ENCODE results near the gene INPP5D.

INPP5D gene

DNA sequence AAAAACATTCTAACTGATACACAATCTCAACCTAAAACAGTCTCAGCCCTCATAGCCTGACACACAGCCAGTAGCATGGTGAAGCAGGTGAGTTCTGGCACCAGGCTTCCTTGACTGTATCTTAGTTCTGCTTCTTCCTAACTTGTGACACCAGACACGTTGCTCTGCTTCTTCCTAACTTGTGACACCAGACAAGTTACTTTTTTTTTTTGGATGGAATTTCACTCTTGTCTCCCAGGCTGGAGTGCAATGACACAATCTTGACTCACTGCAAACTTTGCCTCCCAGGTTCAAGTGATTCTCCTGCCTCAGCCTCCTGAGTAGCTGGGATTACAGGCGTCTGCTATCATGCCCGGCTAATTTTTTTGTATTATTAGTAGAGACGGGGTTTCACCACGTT lies 184.7 kb downstream of the INPP5D start:
- Histone ChIP-seq H3K4me3 (replicated peaks; ENCODE audit: low read depth, low read length) (no peak overlapping the region), H3K27me3 (replicated peaks; ENCODE audit: control insufficient read depth, insufficient read depth, low read length) (no peaks in the 10 kb centered on the region), H3K36me3 (ENCODE audit: control insufficient read depth, insufficient read depth, low read length) (no peaks in the 10 kb centered on the region)
- TF ChIP-seq, protein P1, sequence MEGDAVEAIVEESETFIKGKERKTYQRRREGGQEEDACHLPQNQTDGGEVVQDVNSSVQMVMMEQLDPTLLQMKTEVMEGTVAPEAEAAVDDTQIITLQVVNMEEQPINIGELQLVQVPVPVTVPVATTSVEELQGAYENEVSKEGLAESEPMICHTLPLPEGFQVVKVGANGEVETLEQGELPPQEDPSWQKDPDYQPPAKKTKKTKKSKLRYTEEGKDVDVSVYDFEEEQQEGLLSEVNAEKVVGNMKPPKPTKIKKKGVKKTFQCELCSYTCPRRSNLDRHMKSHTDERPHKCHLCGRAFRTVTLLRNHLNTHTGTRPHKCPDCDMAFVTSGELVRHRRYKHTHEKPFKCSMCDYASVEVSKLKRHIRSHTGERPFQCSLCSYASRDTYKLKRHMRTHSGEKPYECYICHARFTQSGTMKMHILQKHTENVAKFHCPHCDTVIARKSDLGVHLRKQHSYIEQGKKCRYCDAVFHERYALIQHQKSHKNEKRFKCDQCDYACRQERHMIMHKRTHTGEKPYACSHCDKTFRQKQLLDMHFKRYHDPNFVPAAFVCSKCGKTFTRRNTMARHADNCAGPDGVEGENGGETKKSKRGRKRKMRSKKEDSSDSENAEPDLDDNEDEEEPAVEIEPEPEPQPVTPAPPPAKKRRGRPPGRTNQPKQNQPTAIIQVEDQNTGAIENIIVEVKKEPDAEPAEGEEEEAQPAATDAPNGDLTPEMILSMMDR (IDR thresholded peaks at IDR 0.05; ENCODE audit: insufficient read depth, low read length, poor library complexity, severe bottlenecking), result no peak
- DNase-seq (ENCODE audit: extremely low read depth, insufficient read length), result no peak

DNA sequence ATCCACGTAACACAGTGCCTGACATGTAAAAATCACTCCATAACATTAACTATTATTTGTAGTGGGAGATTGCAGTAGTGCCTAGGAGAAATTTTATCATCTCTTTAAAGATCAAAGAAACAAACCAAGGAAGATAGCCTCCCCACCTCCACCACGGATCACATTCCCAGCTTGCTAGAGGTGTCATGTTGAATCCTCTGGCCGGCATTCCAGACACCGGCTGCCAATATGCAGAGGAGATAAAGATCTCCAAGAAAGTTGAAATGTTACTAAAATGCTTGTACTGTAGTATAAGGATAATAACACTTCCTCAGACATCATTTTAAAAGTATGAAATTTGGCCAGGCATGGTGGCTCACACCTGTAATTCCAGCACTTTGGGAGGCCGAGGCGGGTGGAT lies 185.3 kb downstream of the INPP5D start:
- Histone ChIP-seq H3K27me3 (replicated peaks; ENCODE audit: control insufficient read depth, insufficient read depth, low read length) (no peaks in the 10 kb centered on the region), H3K36me3 (ENCODE audit: control insufficient read depth, insufficient read depth, low read length) (no peaks in the 10 kb centered on the region), H3K4me3 (replicated peaks; ENCODE audit: low read depth, low read length) (no peak overlapping the region)
- TF ChIP-seq, protein P1 (IDR thresholded peaks at IDR 0.05; ENCODE audit: insufficient read depth, low read length, poor library complexity, severe bottlenecking), result no peak
- no peak for DNase-seq (ENCODE audit: extremely low read depth, insufficient read length)

DNA sequence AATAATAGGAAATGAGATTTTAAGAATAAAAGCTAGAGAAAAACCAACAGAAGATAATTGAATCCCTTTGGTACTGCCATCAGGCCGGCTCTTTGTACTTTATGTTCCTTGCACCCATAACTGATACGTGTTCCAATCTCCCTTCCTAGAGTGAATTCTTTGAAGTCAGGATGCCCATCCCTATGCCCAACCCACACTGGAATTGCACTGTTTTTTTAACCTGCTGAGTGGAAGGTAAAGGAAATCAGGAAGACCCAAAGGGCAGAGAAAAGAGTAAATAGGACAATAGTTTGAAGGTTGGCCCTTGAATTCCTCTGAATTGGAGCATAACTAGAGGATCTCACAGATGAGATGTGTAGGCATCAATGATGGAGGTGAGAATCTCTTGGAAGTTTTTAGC lies 187.0 kb downstream of the INPP5D start:
- Histone ChIP-seq H3K4me3 (replicated peaks; ENCODE audit: low read depth, low read length) (no peak overlapping the region), H3K36me3 (ENCODE audit: control insufficient read depth, insufficient read depth, low read length) (no peaks in the 10 kb centered on the region), H3K27me3 (replicated peaks; ENCODE audit: control insufficient read depth, insufficient read depth, low read length) (no peaks in the 10 kb centered on the region)
- TF ChIP-seq, protein P1 (IDR thresholded peaks at IDR 0.05; ENCODE audit: insufficient read depth, low read length, poor library complexity, severe bottlenecking), result no peak
- DNase-seq (ENCODE audit: extremely low read depth, insufficient read length), result no peak

DNA sequence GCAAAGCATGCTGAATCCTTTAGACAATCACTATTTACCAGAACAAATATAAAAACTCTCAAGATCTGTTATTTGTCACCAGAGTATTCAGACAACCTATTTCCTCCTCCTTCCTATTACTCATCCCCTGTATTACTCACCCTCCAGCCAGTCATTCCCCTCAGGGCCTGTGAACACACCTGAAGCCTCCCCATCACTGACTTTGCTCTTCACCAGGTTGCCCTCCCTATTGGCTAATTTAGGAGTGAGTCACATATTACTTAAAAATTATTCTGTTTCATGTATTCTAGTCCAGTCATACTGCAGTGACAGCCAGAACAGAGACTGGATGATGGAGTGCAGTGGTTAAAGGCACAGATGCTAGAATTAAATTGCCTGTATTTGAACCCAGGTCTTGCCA lies 187.6 kb downstream of the INPP5D start:
- H3K4me3 ChIP-seq (replicated peaks; ENCODE audit: low read depth, low read length), result no peak overlapping the region
- TF ChIP-seq, protein P1 (IDR thresholded peaks at IDR 0.05; ENCODE audit: insufficient read depth, low read length, poor library complexity, severe bottlenecking), result no peak
- no peak for DNase-seq (ENCODE audit: extremely low read depth, insufficient read length)
- H3K27me3 ChIP-seq (replicated peaks; ENCODE audit: control insufficient read depth, insufficient read depth, low read length), result no peaks in the 10 kb centered on the region
- H3K36me3 ChIP-seq (ENCODE audit: control insufficient read depth, insufficient read depth, low read length), result no peaks in the 10 kb centered on the region

DNA sequence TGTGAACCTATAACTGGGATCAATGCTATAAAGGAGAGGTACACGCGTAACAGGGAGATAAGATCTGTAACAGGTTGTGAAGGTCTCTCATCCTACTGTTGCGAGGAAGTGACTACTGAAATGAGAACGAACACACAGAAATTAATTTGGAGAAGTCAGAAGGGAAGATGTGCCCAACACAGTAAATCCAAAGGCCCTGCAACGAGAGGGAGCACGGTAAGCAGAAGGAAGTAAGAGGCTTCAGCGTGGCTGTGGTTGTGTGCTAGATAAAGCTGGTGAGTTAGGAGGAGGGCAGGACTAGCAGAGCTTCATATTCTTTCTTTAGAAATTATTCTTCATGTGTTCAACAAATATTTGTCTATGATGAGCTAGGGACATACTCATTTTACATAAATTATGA lies 188.9 kb downstream of the INPP5D start:
- H3K36me3 ChIP-seq (ENCODE audit: control insufficient read depth, insufficient read depth, low read length), result no peaks in the 10 kb centered on the region
- TF ChIP-seq, protein P1 (IDR thresholded peaks at IDR 0.05; ENCODE audit: insufficient read depth, low read length, poor library complexity, severe bottlenecking), result no peak
- DNase-seq (ENCODE audit: extremely low read depth, insufficient read length), result no peak
- H3K4me3 ChIP-seq (replicated peaks; ENCODE audit: low read depth, low read length), result no peak overlapping the region
- H3K27me3 ChIP-seq (replicated peaks; ENCODE audit: control insufficient read depth, insufficient read depth, low read length), result no peaks in the 10 kb centered on the region

DNA sequence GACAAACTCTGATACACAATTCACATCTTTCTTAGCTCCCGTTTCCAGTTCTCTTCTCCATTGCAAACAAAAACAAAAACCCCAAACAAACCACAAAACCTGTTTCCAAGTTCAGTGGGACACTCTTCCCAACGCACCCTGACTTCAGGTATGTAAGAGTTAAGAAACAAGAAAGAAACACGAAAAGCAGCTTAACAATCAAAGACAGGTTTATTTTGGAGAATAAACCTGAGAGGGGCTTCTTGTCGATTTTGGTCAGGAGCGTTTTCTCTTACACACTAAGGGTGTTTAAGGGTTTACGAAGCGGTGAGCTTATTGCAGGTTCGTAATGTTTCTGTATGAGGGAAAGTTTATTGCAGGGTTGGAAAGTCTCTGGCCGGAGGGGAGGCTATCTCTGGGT lies 190.4 kb downstream of the INPP5D start:
- H3K27me3 ChIP-seq (replicated peaks; ENCODE audit: control insufficient read depth, insufficient read depth, low read length), result no peaks in the 10 kb centered on the region
- DNase-seq (ENCODE audit: extremely low read depth, insufficient read length), result no peak
- TF ChIP-seq, protein P1 (IDR thresholded peaks at IDR 0.05; ENCODE audit: insufficient read depth, low read length, poor library complexity, severe bottlenecking), result no peak
- no peak overlapping the region for H3K4me3 ChIP-seq (replicated peaks; ENCODE audit: low read depth, low read length)
- H3K36me3 ChIP-seq (ENCODE audit: control insufficient read depth, insufficient read depth, low read length), result peaks cover 1% of the 10 kb centered on the region; the same call in 1 of the 2 replicates
